ENCODE measurements around the gene RANBP3.

DNA sequence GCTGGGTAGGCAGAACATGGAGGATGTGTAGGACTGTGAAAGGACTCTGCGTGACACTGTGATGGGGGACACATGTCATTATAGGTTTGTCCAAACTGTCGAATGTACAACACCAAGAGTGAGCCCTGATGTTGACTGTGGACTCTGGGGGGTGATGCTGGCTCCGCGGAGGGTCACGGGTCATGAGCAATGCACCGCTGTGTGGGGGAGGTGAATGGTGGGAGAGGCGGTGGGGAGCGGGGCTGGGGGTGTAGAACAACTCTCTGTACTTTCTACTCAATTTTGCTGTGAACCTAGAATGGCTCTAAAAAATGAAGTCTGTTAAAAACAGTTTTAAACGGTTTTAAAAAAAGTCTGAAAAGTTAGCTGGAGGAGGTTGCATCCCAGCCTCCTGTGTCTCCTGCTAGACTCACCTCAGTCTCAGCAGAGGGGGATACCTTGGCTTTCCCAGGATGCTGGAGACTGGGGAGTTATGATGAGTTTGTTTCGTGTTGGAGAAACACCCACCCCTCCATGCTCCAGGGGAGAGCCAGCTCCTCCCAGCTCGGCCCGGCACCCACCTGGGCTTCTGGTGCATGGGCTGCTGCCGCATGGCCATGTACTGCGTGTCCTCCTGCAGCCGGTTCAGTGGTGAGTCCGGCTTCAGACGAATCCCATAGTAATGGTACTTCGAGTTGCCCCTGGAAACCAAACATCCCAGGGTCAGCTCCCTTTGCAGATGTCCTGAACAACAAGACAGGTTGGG lies 34.7 kb upstream of the RANBP3 start:
- TF ChIP-seq, protein P1, sequence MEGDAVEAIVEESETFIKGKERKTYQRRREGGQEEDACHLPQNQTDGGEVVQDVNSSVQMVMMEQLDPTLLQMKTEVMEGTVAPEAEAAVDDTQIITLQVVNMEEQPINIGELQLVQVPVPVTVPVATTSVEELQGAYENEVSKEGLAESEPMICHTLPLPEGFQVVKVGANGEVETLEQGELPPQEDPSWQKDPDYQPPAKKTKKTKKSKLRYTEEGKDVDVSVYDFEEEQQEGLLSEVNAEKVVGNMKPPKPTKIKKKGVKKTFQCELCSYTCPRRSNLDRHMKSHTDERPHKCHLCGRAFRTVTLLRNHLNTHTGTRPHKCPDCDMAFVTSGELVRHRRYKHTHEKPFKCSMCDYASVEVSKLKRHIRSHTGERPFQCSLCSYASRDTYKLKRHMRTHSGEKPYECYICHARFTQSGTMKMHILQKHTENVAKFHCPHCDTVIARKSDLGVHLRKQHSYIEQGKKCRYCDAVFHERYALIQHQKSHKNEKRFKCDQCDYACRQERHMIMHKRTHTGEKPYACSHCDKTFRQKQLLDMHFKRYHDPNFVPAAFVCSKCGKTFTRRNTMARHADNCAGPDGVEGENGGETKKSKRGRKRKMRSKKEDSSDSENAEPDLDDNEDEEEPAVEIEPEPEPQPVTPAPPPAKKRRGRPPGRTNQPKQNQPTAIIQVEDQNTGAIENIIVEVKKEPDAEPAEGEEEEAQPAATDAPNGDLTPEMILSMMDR (IDR thresholded peaks at IDR 0.05 in 2 of 3, conservative IDR thresholded peaks at IDR 0.05 in 1 of 3; ENCODE audit: borderline replicate concordance in 1 of 3, insufficient read depth in 1 of 3, low read depth in 2 of 3, low read length in 2 of 3), result no peak
- no peak for TF ChIP-seq SIN3A (IDR thresholded peaks at IDR 0.05; ENCODE audit: low read depth)
- TF ChIP-seq EZH2phosphoT487 (IDR thresholded peaks at IDR 0.05; ENCODE audit: borderline replicate concordance), result no peak
- no peak for TF ChIP-seq ZFX (IDR thresholded peaks at IDR 0.05)
- TF ChIP-seq POLR2A (IDR thresholded peaks at IDR 0.05; ENCODE audit: borderline replicate concordance, extremely low read depth, insufficient read depth, insufficient read length), result no peak
- TF ChIP-seq RAD21 (IDR thresholded peaks at IDR 0.05; ENCODE audit: low read depth), result no peak
- no peak for TF ChIP-seq POLR2AphosphoS5 (IDR thresholded peaks at IDR 0.05; ENCODE audit: low read depth, low read length)
- TF ChIP-seq EZH2 (IDR thresholded peaks at IDR 0.05), result no peak
- TF ChIP-seq TCF7L2 (IDR thresholded peaks at IDR 0.05; ENCODE audit: borderline replicate concordance, extremely low read depth, insufficient read depth, insufficient read length), result no peak
- TF ChIP-seq EGR1 (IDR thresholded peaks at IDR 0.05; ENCODE audit: low read depth), result no peak
- TF ChIP-seq, protein P2, sequence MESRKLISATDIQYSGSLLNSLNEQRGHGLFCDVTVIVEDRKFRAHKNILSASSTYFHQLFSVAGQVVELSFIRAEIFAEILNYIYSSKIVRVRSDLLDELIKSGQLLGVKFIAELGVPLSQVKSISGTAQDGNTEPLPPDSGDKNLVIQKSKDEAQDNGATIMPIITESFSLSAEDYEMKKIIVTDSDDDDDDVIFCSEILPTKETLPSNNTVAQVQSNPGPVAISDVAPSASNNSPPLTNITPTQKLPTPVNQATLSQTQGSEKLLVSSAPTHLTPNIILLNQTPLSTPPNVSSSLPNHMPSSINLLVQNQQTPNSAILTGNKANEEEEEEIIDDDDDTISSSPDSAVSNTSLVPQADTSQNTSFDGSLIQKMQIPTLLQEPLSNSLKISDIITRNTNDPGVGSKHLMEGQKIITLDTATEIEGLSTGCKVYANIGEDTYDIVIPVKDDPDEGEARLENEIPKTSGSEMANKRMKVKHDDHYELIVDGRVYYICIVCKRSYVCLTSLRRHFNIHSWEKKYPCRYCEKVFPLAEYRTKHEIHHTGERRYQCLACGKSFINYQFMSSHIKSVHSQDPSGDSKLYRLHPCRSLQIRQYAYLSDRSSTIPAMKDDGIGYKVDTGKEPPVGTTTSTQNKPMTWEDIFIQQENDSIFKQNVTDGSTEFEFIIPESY (IDR thresholded peaks at IDR 0.05; ENCODE audit: extremely low read depth, insufficient replicate concordance, low read length), result no peak
- TF ChIP-seq, protein P3, sequence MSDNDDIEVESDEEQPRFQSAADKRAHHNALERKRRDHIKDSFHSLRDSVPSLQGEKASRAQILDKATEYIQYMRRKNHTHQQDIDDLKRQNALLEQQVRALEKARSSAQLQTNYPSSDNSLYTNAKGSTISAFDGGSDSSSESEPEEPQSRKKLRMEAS (IDR thresholded peaks at IDR 0.05), result no peak
- TF ChIP-seq, protein P4, sequence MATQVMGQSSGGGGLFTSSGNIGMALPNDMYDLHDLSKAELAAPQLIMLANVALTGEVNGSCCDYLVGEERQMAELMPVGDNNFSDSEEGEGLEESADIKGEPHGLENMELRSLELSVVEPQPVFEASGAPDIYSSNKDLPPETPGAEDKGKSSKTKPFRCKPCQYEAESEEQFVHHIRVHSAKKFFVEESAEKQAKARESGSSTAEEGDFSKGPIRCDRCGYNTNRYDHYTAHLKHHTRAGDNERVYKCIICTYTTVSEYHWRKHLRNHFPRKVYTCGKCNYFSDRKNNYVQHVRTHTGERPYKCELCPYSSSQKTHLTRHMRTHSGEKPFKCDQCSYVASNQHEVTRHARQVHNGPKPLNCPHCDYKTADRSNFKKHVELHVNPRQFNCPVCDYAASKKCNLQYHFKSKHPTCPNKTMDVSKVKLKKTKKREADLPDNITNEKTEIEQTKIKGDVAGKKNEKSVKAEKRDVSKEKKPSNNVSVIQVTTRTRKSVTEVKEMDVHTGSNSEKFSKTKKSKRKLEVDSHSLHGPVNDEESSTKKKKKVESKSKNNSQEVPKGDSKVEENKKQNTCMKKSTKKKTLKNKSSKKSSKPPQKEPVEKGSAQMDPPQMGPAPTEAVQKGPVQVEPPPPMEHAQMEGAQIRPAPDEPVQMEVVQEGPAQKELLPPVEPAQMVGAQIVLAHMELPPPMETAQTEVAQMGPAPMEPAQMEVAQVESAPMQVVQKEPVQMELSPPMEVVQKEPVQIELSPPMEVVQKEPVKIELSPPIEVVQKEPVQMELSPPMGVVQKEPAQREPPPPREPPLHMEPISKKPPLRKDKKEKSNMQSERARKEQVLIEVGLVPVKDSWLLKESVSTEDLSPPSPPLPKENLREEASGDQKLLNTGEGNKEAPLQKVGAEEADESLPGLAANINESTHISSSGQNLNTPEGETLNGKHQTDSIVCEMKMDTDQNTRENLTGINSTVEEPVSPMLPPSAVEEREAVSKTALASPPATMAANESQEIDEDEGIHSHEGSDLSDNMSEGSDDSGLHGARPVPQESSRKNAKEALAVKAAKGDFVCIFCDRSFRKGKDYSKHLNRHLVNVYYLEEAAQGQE (IDR thresholded peaks at IDR 0.05; ENCODE audit: low read depth), result no peak
- TF ChIP-seq, protein P5, sequence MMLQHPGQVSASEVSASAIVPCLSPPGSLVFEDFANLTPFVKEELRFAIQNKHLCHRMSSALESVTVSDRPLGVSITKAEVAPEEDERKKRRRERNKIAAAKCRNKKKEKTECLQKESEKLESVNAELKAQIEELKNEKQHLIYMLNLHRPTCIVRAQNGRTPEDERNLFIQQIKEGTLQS (IDR thresholded peaks at IDR 0.05), result no peak

All from HCT116 (cell line).